Mucosa of descending colon (tissue), 3 donors: ENCODE data around the gene TPR. TPM values are rescaled to one million over a fixed set of nuclear protein-coding genes. Genes with fewer than 3 reads are reported as not detected.

Experiments
- ATAC-seq: fragments of 200-7000 bp; cut with Tn5 transposase; one replicate; pipeline ENCODE4 v1.9.1; 2020; ENCODE audit warnings: mild to moderate bottlenecking, moderate library complexity
- DNase-seq, 3 donors: peaks; one replicate each; pipeline ENCODE4 v3.0.0-alpha.2; 2020
- H3K36me3 ChIP-seq: fragments of 200-600 bp; one replicate; pipeline ENCODE4 v1.8.0; 2021; ENCODE audit warnings: low read depth, mild to moderate bottlenecking
- H3K4me1 ChIP-seq: fragments of 200-600 bp; one replicate; pipeline ENCODE4 v1.8.0; 2021; ENCODE audit warnings: low read depth, mild to moderate bottlenecking
- H3K4me3 ChIP-seq: fragments of 200-600 bp; one replicate; pipeline ENCODE4 v1.8.0; 2021; ENCODE audit warnings: mild to moderate bottlenecking
- H3K9me3 ChIP-seq: fragments of 200-600 bp; one replicate; pipeline ENCODE4 v1.8.0; 2021; ENCODE audit warnings: mild to moderate bottlenecking
- intact Hi-C, 2 donors: fragments of 100-400 bp; cut with DNase I in 1 of 2; cut with micrococcal nuclease in 1 of 2; formaldehyde crosslinking; loops; one replicate each; pipeline versions ENCODE4 v1.11.0 to v1.11.1; 2022; cut with DNase I, micrococcal nuclease
- total RNA-seq, 3 donors: library from RNA; stranded (reverse); fragmentation: NEBNext Ultra II Directional in 2 of 3; extraction: Animal tissue kit (Norgen Biotek cat#: 25700) in 2 of 3; gene quantifications; one replicate each; pipeline versions ENCODE4 v1.2.1 to v1.2.4, GENCODE V29; 2021 to 2023
- TF ChIP-seq, protein P1 (sequence below): fragments of 200-600 bp; IDR thresholded peaks from one replicate; pipeline ENCODE4 v1.8.0; 2022; ENCODE audit warnings: antibody characterized with exemption, mild to moderate bottlenecking
- donor health status: DM: no; HTN: no; CAD: no; lungs with moderate emphysema.
- donor health status: DM: no; HTN: no; CAD: no.
- donor health status: DM: no; HTN: yes; CAD: no.

Gene TPR
- total RNA-seq, 3 donors from 2014 or later = 68.3 to 90.1 (median 78.3) TPM

DNA sequence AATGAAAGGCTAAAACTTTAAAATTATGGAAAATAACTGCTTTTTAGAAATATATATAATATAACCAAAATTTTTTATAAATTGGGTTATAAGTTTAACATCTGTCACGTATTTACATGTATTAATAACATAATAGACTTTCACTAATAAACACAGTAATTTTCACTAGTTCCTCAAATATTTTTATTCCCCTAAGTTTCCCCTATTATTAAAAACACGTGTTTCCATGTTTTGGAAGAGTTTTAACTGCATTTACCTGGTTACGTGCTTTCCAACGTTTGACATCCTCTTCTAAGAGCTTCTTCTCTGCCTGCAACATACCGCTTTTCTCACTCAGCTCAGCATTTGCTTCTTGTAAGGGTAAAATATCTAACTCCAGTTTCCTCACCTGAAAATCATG lies 34.3 kb downstream of the TPR start:
- TF ChIP-seq, protein P1, sequence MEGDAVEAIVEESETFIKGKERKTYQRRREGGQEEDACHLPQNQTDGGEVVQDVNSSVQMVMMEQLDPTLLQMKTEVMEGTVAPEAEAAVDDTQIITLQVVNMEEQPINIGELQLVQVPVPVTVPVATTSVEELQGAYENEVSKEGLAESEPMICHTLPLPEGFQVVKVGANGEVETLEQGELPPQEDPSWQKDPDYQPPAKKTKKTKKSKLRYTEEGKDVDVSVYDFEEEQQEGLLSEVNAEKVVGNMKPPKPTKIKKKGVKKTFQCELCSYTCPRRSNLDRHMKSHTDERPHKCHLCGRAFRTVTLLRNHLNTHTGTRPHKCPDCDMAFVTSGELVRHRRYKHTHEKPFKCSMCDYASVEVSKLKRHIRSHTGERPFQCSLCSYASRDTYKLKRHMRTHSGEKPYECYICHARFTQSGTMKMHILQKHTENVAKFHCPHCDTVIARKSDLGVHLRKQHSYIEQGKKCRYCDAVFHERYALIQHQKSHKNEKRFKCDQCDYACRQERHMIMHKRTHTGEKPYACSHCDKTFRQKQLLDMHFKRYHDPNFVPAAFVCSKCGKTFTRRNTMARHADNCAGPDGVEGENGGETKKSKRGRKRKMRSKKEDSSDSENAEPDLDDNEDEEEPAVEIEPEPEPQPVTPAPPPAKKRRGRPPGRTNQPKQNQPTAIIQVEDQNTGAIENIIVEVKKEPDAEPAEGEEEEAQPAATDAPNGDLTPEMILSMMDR = no peak
- peaks cover 15% of the 10 kb centered on the region for H3K36me3 ChIP-seq
- ATAC-seq = no peak
- no peak for DNase-seq
- no peaks in the 10 kb centered on the region for H3K4me1 ChIP-seq
- H3K4me3 ChIP-seq = no peak overlapping the region
- intact Hi-C loops = no loop called here
- H3K9me3 ChIP-seq = no peaks in the 10 kb centered on the region

DNA sequence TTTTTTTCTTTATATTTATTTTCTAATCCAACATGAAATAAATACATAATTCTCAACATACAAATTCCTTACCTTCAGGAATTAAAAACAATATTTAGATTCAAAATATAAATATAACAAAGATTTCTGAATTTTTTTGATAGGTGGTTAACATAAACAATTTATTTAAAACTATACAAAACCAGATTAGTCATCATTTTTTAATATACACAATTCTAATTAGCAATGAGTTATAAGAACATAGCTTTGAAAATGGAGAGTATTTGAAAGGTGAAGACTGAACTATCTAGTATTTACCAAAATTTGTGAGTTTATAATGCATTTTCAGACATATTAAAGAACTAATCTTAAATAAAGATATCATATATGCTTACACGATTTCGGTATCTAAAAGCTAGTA lies 37.5 kb downstream of the TPR start:
- no peak for ATAC-seq
- TF ChIP-seq, protein P1 = no peak
- Histone ChIP-seq H3K9me3 (no peaks in the 10 kb centered on the region), H3K36me3 (peaks cover 22% of the 10 kb centered on the region), H3K4me3 (no peak overlapping the region), H3K4me1 (no peaks in the 10 kb centered on the region)
- DNase-seq = no peak
- intact Hi-C loops = no loop called here

DNA sequence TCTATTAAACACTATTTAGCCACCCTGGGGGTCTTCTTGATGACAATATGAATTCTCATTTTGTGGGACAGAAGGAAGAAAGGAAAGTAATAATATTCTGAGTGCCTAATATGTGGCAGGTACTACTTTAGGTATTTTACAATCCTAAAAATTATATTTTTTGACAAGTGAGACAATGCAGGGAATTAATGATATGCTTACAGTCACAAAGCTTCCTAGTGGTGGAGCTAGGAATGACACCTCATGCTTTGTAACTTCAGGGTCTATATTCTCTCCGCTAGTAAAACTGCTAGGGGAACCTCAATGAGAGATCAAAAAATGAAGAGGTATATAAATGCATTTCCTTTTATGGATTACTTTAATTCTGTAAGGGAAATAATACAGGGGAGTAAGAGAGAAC lies 44.3 kb downstream of the TPR start:
- intact Hi-C loops = no loop called here
- DNase-seq (no peak), ATAC-seq (no peak)
- TF ChIP-seq, protein P1 = no peak
- Histone ChIP-seq H3K4me3 (no peak overlapping the region), H3K9me3 (no peaks in the 10 kb centered on the region), H3K4me1 (no peaks in the 10 kb centered on the region), H3K36me3 (peaks cover 18% of the 10 kb centered on the region)

DNA sequence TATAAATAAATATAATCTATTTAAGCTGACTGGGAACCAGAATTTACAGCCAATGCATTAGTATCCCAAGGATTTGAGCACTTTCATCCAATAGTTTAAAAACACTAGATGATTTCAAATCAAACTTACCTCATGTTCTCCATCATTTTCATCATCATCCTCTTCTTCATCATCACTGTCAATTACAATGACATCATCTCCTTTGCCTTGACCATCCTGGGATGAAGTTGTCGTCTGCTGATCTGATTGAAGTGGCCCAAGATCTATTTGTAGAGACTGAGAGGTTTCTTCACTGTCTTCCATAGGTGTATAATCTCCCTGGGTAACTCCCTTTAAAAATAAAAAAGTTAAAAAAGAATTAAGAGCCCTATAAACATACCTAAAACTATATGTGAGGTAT lies 47.7 kb downstream of the TPR start:
- Histone ChIP-seq H3K4me1 (no peaks in the 10 kb centered on the region), H3K36me3 (peaks cover 5% of the 10 kb centered on the region), H3K9me3 (no peaks in the 10 kb centered on the region), H3K4me3 (no peak overlapping the region)
- TF ChIP-seq, protein P1 = no peak
- no peak for DNase-seq
- intact Hi-C loops = no loop called here
- no peak for ATAC-seq

DNA sequence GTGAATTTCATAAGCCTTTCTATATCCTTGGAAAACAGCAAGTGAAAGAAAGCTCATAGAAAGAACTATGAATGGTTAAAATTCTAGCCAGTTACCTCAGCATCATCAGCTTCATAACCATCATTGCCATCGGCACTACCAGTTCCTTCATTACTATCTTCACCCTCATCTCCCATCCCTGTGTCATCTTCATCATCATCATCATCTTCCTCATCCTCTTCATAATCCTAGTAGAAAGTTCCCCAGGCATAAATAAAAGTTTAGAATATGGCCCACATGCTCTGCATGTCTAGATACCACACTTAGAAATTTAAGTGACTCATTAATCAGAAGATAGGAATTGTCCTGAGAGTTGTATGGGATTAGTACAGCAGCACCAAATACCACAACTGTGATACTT lies 49.0 kb downstream of the TPR start:
- DNase-seq (no peak), ATAC-seq (no peak)
- Histone ChIP-seq H3K4me3 (no peak overlapping the region), H3K4me1 (no peaks in the 10 kb centered on the region), H3K9me3 (no peaks in the 10 kb centered on the region), H3K36me3 (peaks cover 15% of the 10 kb centered on the region)
- intact Hi-C loops = no loop called here
- TF ChIP-seq, protein P1 = no peak

DNA sequence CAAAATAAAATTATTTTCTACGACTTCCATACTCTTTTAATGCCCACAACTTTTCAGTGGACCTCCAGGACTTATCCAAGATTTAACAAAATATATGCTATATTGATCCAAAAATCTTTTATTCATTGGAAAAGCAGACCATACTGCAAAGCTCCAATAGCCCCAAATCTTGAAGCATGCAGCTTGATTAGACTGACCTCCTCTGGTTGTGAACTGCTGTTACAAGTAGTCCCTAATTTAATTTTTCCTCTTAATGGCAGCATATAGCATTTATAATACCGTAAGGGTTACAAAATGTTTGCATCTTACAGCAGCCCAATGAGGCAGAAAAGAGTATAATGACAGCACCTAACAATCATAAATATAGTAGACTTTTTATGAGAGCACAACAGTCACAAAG lies 49.8 kb downstream of the TPR start:
- TF ChIP-seq, protein P1 = no peak
- Histone ChIP-seq H3K4me3 (no peak overlapping the region), H3K4me1 (no peaks in the 10 kb centered on the region), H3K36me3 (peaks cover 15% of the 10 kb centered on the region), H3K9me3 (no peaks in the 10 kb centered on the region)
- ATAC-seq = no peak
- DNase-seq = no peak
- intact Hi-C loops = no loop called here
